ENCODE data around the gene ALKAL2.
"Not testable (repeated sequence)": the region's sequence is repeated elsewhere in the genome, so short reads cannot be mapped to it uniquely, and the experiment has no call there.

ALKAL2 gene, protein sequence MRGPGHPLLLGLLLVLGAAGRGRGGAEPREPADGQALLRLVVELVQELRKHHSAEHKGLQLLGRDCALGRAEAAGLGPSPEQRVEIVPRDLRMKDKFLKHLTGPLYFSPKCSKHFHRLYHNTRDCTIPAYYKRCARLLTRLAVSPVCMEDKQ

DNA sequence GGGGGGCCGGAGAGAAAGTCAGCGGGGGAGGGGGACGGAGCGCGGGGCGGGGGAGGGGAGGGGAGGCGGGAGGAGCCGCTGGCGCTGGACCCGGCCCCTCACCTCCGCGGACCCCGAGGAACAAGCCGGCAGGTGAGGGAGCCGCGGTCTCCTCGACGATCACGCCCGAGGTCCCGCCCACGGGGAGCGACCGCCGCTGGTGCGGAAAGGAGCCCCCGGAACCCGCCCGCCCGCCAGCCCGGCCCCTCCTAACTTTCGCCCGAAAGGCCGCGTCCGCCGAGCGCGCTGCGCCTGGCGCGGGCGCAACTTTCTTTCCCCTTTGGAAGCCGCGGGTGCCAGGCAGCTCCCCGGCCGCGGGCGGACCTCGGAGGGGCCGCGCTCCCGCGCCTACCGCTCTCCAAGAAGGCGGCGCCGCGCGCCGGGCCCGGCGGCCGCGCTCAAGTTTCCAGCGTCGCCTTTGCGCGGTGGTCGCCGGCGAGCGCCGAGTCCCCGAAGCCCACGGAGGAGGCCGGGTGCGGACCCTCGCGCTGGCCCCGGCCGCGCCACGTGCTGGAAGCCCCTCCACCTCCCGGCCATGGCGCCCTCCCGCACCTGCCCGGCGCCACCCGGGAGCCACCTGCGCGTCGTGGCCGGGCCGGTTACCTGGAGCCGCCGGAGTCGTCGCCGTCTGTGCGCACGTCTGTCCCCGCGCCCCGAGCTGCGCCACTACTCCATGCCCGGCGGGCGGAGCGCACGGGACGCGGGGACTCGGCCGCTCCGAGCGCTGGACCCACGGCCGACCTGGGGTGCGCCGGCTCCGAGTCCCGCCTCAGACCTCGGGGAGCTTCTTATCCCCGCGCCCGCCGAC lies at the start of gene ALKAL2:
ALKAL2 (minus strand) TSS at position 181 of the 847 bp plus-strand sequence. CDS start 256 bp downstream, outside the sequence.
- no peak for DNase-seq (ENCODE audit: low read depth, low spot score)
- TF ChIP-seq CTCF (IDR thresholded peaks at IDR 0.05; ENCODE audit: low read depth, low read length): no peak
- H3K4me3 ChIP-seq (ENCODE audit: low read depth, low read length): peak within 1 kb of the TSS; percentile 13
- in situ Hi-C loops (cut with HindIII; ENCODE audit: low sequenced_read_pairs): no loop called here

GRCh38 chr2:336949-337348 lies 49.1 kb upstream of the ALKAL2 start:
- H3K4me3 ChIP-seq (ENCODE audit: low read depth, low read length); in situ Hi-C loops (cut with HindIII; ENCODE audit: low sequenced_read_pairs); DNase-seq (ENCODE audit: low read depth, low spot score): not testable (repeated sequence)

DNA sequence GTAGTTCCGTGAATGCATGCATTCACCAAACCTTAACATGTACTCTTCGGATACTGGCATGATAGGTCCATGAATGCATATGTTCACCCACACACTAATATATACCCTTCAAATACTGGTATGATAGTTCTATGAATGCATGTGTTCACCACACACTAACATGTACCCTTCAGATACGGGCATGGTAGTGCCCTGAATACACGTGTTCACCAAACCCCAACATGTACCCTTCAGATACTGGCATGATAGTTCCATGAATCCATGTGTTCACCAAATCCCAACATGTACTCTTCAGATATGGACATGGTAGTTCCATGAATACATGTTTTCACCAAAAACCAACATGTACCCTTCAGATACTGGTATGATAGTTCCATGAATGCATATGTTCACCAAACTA lies 48.5 kb upstream of the ALKAL2 start:
- no peak for DNase-seq (ENCODE audit: low read depth, low spot score)
- no peak overlapping the region for H3K4me3 ChIP-seq (ENCODE audit: low read depth, low read length)
- no peak for TF ChIP-seq CTCF (IDR thresholded peaks at IDR 0.05; ENCODE audit: low read depth, low read length)
- in situ Hi-C loops (cut with HindIII; ENCODE audit: low sequenced_read_pairs): no loop called here

- no peak for DNase-seq (ENCODE audit: low read depth, low spot score)
- no peak overlapping the region for H3K4me3 ChIP-seq (ENCODE audit: low read depth, low read length)
- in situ Hi-C loops (cut with HindIII; ENCODE audit: low sequenced_read_pairs): no loop called here
- peak; percentile 16 for TF ChIP-seq CTCF (IDR thresholded peaks at IDR 0.05; ENCODE audit: low read depth, low read length)
Observed at GRCh38 chr2:332592-332991, 44.7 kb upstream of the ALKAL2 start.

DNA sequence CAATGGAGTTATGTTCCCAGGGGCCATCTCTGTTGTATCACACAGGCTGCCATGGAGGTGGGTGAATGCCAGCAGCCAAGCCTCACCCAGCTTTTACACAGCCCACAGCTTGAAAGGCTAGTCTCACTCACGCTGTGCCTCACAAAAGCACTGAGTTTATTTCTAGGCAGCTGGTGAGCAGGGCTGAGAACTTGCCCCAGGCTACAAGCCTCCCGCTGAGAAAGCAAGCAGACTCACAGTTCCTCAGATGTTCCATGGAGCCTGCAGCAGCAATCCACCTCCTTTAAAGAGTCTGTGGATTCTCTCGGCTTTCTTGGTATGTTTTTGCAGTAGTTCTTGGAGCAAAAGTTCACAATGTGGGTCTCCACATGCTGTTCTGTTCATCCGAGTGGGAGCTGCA lies 40.9 kb upstream of the ALKAL2 start:
- in situ Hi-C loops (cut with HindIII; ENCODE audit: low sequenced_read_pairs): no loop called here
- TF ChIP-seq CTCF (IDR thresholded peaks at IDR 0.05; ENCODE audit: low read depth, low read length): no peak
- peak; percentile 70 for DNase-seq (ENCODE audit: low read depth, low spot score)

DNA sequence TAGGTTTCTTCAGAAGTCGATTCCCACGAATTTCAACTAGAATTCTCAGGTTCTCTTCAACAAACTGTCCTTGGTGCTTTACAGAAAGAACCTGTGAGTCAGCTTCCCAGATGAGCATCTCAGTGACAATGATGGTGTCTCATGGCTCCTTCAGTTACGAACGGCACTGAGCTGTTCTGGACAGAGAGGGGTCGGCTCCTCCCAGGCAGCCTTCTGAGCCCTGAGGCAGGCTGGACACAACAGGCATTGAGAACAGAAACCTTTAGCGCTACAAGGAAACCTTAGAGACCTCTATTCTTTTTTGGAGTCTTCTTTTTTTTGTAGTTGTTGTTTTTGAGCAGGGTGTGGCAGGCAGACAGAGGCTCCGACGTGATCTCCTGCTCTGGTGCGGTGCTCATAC lies 35.1 kb upstream of the ALKAL2 start:
- no peak overlapping the region for H3K4me3 ChIP-seq (ENCODE audit: low read depth, low read length)
- in situ Hi-C loops (cut with HindIII; ENCODE audit: low sequenced_read_pairs): no loop called here
- no peak for DNase-seq (ENCODE audit: low read depth, low spot score)
- no peak for TF ChIP-seq CTCF (IDR thresholded peaks at IDR 0.05; ENCODE audit: low read depth, low read length)

More for the DNA sequence above, 40.9 kb upstream of the ALKAL2 start:
- no peak overlapping the region for H3K4me3 ChIP-seq (ENCODE audit: low read depth, low read length)

DNA sequence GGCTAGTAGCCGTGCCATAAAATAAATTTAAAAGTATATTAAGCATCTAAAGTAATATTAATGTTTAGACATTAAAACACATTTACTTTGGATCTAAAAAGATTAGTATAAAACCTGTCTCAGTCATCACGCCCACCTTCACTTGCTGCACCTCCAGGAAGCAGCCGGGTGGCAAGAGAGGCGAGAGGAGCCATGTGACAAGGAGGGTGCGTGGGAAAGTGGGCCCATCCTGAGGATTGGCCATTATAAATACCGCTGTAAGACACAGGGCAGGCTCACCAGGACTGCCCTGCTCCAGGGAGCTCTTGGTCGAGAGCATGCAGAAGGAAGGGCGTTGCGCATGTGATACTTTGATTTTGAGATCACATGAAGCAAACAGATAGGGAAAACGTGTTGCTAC lies 34.4 kb upstream of the ALKAL2 start:
- in situ Hi-C loops (cut with HindIII; ENCODE audit: low sequenced_read_pairs): no loop called here
- TF ChIP-seq CTCF (IDR thresholded peaks at IDR 0.05; ENCODE audit: low read depth, low read length): no peak
- H3K4me3 ChIP-seq (ENCODE audit: low read depth, low read length): no peak overlapping the region
- no peak for DNase-seq (ENCODE audit: low read depth, low spot score)
